IPS-NIHi7 (cell line): Measurements from ENCODE around the gene MRTFA.
A peak's percentile ranks its signal among the peaks of the same experiment; 100 is the strongest.

Experiments used
- DNase-seq: peaks from one replicate; pipeline ENCODE4 v3.0.0; 2012; ENCODE audit warnings: mixed read lengths; ENCODE audit errors: extremely low spot score

The MRTFA gene

DNA sequence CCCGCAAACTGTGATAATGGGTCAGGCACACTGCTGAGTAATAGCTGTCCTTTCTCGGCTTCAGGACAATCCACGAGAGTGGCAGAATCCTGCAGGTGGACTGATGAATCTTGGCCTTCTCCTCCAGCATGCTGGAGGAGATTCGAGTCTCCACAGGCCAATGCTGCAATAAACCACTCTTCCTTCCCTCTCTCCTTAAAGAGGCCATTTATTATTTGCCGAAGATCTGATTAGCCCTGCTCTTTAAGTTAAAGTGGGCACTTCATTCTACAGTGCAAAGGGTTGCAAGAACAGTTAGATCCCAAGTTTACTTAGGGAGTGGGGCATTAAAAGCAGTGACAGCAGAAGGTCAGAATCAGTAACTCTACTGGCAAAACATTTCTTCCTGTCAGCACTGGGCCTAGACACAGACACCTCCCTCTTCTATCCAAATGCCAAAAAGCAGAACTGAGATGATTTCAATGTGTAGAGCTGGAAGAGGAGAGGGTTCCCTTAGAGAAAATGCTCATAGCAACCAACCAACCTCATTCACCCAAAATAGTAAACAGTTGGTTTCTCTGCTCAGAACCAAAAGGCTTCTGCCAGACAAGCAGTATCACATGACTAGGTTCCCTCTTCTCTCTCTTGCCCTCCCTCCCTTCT lies 144.4 kb downstream of the MRTFA start:
- DNase-seq, result no peak

DNA sequence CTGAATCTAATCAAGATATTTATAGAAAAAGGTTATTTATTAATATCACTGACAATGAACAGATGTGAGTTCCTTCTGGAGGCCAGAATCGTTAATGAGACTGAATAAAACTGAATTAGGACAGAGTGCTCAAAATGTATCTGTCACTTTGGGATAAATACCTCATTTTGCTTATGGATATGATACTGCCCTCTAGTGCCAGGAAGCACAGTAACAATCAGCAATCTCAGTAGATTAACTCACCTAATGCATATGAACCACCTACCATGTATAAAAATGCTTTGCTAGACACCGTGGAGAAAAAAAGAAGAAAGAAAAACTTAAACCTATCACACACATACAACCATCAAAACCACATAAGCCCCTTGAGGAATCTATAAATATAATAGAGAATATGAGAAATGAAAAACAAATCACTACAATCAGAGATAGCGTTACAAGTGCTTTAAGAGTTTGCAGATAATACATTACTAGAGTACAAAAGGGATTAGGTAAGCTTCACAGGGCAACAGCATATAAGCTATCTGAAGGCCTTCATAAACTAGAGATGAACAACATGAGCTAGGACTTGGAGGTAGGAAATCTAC lies 148.8 kb downstream of the MRTFA start:
- DNase-seq, result peak; percentile 34

- no peak for DNase-seq
Observed at GRCh38 chr22:40486962-40487602, 149.4 kb downstream of the MRTFA start.

DNA sequence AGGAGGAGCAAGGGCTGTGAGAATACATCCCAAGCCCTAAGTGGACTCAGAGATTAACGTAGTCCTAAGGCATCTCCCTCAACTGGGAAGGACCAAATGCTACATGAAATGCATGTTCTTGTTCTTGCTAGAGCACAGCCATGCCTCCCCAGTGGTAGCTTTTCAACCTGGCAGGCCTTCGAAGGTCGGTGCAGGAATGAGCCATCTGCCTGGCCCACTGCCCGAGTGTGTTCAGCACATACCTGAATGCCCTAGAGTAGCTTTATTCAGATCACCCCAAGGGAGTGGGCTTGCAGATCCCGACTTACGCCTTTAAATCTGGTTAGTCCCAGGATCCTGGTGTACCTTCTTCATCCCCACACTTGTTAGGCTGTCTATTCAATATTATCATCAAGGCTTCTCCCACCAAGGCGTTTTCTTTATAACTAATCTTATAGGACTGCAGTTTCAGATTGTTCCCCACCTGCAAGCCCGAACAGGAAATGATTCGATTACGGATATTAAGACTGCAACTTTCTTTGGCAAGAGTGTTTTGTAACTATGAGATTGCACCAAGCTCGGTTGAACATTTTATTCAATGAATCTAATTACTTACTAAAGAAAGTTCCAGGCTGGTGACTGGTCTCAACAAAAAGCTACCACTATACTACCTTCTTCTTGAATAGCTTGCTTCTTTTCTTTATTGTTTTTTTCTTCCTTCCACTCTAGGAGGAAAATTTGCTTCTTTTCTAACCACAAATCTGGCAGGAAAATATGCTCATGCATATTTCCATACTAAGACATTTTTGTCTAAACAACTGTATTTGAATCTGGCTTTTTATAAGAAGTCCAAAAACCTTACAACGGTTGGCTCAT lies 150.5 kb downstream of the MRTFA start:
- no peak for DNase-seq

DNA sequence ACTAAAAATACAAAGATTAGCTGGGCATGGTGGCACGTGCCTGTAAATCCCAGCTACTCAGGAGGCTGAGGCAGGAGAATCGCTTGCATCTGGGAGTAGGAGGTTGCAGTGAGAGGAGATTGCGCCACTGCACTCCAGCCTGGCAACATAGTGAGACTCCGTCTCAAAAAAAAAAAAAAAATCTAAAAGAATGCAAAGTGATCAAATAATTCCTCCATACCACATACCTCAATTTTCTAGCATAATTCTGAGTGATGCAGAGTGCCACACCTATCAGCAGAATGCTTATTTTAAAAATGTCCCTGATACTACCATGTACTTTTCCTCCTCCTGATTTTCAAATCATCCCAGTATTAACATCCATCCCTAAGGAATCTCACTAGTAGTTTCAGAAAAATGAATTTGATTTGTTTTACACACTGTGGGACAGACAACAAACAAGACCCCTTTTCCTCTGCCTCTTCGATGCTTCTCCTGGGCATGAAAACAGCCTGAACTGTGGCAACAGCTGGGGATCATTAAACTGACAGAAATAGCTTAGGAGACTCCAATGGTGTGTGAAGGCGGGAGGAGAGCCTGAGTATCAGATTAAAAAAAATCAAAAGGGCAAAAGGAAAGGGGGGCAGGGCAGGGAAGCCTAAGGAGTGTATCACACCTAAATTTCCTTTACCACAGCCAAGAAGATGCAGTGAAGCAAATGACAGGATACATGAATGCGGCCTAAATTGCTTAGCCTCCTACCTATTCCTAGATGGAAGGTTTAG lies 151.4 kb downstream of the MRTFA start:
- DNase-seq, result no peak

DNA sequence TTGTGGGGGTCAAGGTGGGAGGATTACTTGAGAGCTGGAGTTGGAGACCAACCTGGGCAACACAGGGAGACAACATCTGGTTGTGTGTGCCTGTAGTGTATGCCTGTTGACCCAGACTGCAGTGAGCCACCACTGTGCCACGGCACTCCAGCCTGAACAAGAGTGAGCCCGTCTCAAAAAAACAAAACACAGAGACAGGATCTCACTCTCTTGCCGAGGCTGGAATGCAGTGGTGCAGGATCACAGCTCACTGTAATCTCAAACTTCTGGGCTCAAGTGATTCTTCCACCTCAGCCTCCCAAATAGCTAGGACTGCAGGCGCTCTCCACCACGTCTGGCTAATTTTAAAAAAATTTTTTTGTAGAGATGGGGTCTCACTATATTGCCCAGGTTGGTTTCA lies 153.6 kb downstream of the MRTFA start:
- no peak for DNase-seq

- DNase-seq, result no peak
Observed at GRCh38 chr22:40482391-40482790, 154.1 kb downstream of the MRTFA start.

GRCh38 chr22:40480996-40481395 lies 155.5 kb downstream of the MRTFA start:
- DNase-seq, result no peak

DNA sequence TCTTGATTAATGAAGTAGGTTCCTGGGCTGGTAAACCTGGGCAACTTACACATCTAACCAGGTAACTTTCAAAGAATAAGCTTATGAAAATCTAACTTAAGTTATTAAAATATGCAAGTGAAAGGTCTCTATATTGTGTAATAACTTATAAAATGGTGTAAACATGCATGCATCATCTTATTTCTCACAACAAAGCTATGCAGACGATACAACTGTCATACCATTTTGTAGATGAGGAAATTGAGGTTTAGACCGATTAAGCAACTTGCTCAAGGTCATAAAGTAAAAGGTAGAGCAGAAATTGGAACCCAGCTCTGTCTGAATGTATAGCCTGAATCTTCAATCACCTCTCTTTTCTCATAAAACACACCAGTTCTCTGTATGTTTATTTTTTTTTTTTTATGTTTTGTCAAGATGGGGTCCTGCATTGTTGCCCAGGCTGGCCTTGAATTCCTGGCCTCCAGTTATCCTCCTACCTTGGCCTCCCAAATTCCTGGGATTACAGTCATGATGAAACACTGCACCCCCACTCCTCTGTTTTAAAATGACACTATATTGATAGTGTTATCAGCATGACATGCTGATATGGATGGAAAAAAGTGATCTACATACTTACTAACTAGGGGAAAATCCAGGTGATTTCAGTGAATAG lies 156.5 kb downstream of the MRTFA start:
- no peak for DNase-seq

DNA sequence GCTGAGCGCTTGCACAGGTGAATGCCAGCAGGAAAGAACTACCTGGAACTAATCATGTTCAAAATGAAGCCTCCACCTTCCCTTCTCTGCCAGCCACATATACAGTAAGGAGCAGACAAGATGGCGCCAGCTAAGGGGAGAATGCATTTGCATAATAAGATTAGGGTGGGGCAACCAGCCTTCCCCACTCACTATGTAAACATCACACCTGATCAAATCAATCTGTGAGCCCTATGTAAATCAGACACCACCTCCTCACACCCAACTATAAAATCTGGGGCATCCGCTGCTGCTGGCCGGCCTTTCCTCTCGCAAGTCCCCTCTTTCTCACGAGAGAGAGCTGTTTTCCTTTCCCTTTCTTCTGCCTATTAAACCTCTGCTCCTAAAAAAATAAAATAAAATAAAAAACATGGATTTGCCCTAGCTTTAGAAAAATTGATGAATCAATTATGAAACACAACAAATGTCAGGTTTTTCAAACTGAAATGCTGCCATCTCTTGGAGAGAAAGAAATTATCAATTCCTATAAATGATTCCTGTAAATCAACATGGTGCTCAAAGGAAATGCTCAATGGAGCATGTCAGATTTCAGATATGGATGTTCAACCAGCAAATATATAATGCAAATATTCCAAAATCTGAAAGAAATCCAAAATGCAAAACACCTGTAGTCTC lies 157.3 kb downstream of the MRTFA start:
- DNase-seq, result no peak

- no peak for DNase-seq
Observed at GRCh38 chr22:40478338-40479125, 158.0 kb downstream of the MRTFA start.

- no peak for DNase-seq
Observed at GRCh38 chr22:40477683-40478337, 158.7 kb downstream of the MRTFA start.

DNA sequence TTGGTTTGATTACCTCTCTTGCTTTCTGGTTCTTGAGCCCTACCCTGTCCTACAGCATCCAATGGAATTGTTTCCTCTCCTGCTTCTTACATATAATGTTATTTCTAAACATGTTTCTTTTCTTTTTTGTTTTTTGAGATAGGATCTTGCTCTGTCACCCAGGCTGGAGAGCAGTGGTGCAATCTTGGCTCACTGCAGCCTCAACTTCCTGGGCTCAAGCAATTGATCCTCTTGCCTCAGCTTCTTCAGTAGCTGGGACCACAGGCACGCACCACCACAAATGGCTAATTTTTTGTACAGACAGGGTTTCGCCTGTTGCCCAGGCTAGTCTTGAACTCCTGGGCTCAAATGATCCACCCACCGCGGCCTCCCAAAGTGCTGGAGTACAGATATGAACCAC lies 160.2 kb downstream of the MRTFA start:
- DNase-seq, result no peak

DNA sequence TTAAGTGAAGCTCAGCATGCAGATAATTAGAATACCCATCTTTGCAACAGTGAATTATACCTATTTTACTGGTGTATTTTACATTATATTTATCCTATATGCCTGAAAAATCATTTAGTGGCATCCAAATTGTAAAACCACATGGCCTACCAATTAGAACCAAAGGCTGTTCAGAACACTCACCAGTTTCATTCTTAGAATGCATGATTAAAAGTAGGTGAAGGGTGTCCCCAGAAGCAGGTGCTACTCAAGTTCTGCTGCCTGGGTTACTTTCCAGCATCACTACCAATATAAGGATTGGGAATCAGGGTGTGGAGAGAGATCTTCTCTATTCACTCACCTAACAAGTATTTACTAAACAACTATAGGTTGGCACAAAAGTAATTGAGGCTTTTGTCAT lies 162.8 kb downstream of the MRTFA start:
- DNase-seq, result no peak

GRCh38 chr22:40472579-40472978 lies 163.9 kb downstream of the MRTFA start:
- DNase-seq, result no peak

- DNase-seq, result no peak
Observed at GRCh38 chr22:40472051-40472450, 164.5 kb downstream of the MRTFA start.

DNA sequence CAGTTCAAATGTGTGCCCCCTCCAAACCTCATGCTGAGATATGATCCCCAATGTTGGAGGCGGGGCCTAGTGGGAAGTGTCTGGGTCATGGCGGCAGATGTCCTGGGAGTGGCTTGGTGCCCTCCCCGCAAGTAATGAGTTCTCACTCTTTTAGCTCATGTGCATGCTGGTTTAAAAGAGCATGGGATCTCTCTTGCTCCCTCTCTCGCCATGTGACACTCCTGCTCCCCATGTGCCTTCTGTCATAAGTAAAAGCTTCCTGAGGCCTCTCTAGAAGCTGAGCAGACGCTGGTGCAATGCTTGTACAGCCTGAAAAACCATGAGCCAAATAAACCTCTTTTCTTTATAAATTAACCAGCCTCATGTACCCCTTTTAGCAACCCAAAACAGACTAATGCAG lies 167.3 kb downstream of the MRTFA start:
- no peak for DNase-seq

- no peak for DNase-seq
Observed at GRCh38 chr22:40468616-40469015, 167.9 kb downstream of the MRTFA start.

GRCh38 chr22:40466976-40467375 lies 169.5 kb downstream of the MRTFA start:
- no peak for DNase-seq
